Spleen (tissue), 11 donors: ENCODE data around the gene TADA2A. TPM values are rescaled to one million over a fixed set of nuclear protein-coding genes. Genes with fewer than 3 reads are reported as not detected.

Source experiments
- DNase-seq: peaks from one replicate; pipeline ENCODE4 v3.0.0-alpha.2; 2020
- H3K27ac ChIP-seq, 8 donors: fragments of 200-600 bp; sonication (generic) in 7 of 8; 1 replicate in 4 of 8; 2 replicates in 4 of 8; pipeline versions ENCODE4 v1.5.0 to v1.8.0; 2016 to 2021; ENCODE audit warnings: inconsistent platforms in 4 of 8, mild to moderate bottlenecking in 4 of 8, moderate library complexity in 1 of 8
- H3K27me3 ChIP-seq, 7 donors: fragments of 200-600 bp; sonication (generic) in 6 of 7; replicated peaks in 1 of 7; 1 replicate in 4 of 7; 2 replicates in 3 of 7; pipeline versions ENCODE4 v1.5.0 to v1.8.0; 2016 to 2021; ENCODE audit warnings: inconsistent platforms in 3 of 7, mild to moderate bottlenecking in 1 of 7
- H3K36me3 ChIP-seq, 6 donors: fragments of 200-600 bp; sonication (generic) in 5 of 6; 1 replicate in 4 of 6; 2 replicates in 2 of 6; pipeline versions ENCODE4 v1.5.0 to v1.8.0; 2016 to 2021; ENCODE audit warnings: inconsistent platforms in 2 of 6
- H3K4me1 ChIP-seq, 6 donors: fragments of 200-600 bp; sonication (generic) in 5 of 6; 1 replicate in 3 of 6; 2 replicates in 3 of 6; pipeline versions ENCODE4 v1.5.0 to v1.8.0; 2016 to 2021; ENCODE audit warnings: inconsistent platforms in 3 of 6
- H3K4me3 ChIP-seq, 8 donors: fragments of 200-600 bp; sonication (generic) in 7 of 8; 1 replicate in 4 of 8; 2 replicates in 4 of 8; pipeline versions ENCODE4 v1.5.0 to v1.8.0; 2016 to 2021; ENCODE audit warnings: inconsistent platforms in 4 of 8, mild to moderate bottlenecking in 4 of 8, moderate library complexity in 2 of 8
- H3K9me3 ChIP-seq, 8 donors: fragments of 200-600 bp; sonication (generic) in 7 of 8; 1 replicate in 4 of 8; 2 replicates in 4 of 8; pipeline versions ENCODE4 v1.5.0 to v1.8.0; 2016 to 2021; ENCODE audit warnings: inconsistent platforms in 4 of 8
- POLR2A ChIP-seq, 3 donors: fragments of 450-650 bp; IDR thresholded peaks; one replicate each; pipeline ENCODE4 v1.5.1; 2017; ENCODE audit warnings: antibody characterized with exemption in 3 of 3, mild to moderate bottlenecking in 1 of 3
- POLR2AphosphoS5 ChIP-seq, 3 donors: sonication (generic); formaldehyde crosslinking; IDR thresholded peaks; one replicate each; pipeline ENCODE4 v1.5.1; 2017; ENCODE audit warnings: antibody characterized with exemption in 3 of 3
- WGBS, 5 donors: extraction: QIAGEN DNeasy Blood & Tissue Kit in 3 of 5; methylation state at CpG; one replicate each; pipeline versions ENCODE4 v1.1.5 to v1.1.7; 2013 to 2018; 5-methylcytosine and 5-hydroxymethylcytosine counted together
- intact Hi-C: fragments of 100-400 bp; cut with DNase I; formaldehyde crosslinking; loops from one replicate; pipeline ENCODE4 v1.15.0; 2023; ENCODE audit warnings: low total_unique reads
- polyA plus RNA-seq, 3 donors: library from polyadenylated mRNA; stranded (reverse); fragments of 200-250 nt; gene quantifications; one replicate each; pipeline ENCODE4 v1.2.1, GENCODE V29; 2013
- total RNA-seq, 7 donors: library from RNA; depleted of rRNA in 3 of 7; stranded (reverse); fragments of >200 nt in 3 of 7; fragmentation: NEBNext Ultra II Directional in 4 of 7; extraction: Animal tissue kit (Norgen Biotek cat#: 25700) in 4 of 7; gene quantifications; one replicate each; pipeline versions ENCODE4 v1.1.0 to v1.2.1, GENCODE V29; 2016 to 2021
- TF ChIP-seq, protein P1 (sequence below), 11 experiments: fragments of 200-600 bp in 7 of 11; fragments of 450-650 bp in 4 of 11; sonication (generic) in 4 of 11; IDR thresholded peaks in 8 of 11; conservative IDR thresholded peaks in 3 of 11; 1 replicate in 7 of 11; 2 replicates in 4 of 11; pipeline versions ENCODE4 v1.4.0 to v1.8.0; 2016 to 2021; ENCODE audit warnings: antibody characterized with exemption in 11 of 11, inconsistent platforms in 4 of 11, mild to moderate bottlenecking in 1 of 11
- donor health status: healthy with polysubstance abuse.
- donor health status: DM: no; HTN: no; CAD: no; lungs with moderate emphysema.
- donor health status: DM: no; HTN: no; CAD: no.
- donor health status: Bipolar disorder and iron deficiency.
- donor health status: healthy.
- donor health status: DM: no; HTN: no; CAD: no.
- donor health status: DM: yes; HTN: yes; CAD: no.

TADA2A gene
- total and polyA plus RNA-seq, 10 donors, result 7.8 to 31.8 (median 20.6) TPM

DNA sequence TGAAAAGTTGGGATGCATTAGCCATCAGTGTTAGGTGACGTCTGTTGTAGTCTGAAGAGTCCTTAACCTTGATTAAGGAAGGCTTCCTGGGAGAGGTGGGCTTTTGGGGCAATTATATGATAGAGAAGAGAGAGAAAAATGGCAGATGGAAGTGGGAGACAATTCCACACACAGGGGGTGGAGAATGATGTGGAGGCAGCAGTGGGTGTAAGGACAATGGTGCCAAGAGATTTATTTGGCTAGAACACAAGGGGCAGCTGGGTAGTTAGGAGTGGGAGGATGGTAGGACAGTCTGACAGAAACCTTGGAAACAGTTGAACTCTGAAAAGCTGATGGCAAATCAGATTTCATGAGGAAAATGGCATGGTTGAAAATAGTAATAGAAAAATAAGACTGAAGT lies 72.3 kb downstream of the TADA2A start:
- Histone ChIP-seq H3K4me1 (no peaks in the 10 kb centered on the region), H3K27ac (no peak overlapping the region), H3K27me3 (no peaks in the 10 kb centered on the region), H3K36me3 (peaks cover 0 to 68% (median 54%) of the 10 kb centered on the region in 6 donors), H3K4me3 (no peak overlapping the region), H3K9me3 (no peaks in the 10 kb centered on the region)
- TF ChIP-seq POLR2AphosphoS5 (IDR thresholded peaks at IDR 0.05), result no peak
- no peak for TF ChIP-seq POLR2A (IDR thresholded peaks at IDR 0.05)
- TF ChIP-seq, protein P1, sequence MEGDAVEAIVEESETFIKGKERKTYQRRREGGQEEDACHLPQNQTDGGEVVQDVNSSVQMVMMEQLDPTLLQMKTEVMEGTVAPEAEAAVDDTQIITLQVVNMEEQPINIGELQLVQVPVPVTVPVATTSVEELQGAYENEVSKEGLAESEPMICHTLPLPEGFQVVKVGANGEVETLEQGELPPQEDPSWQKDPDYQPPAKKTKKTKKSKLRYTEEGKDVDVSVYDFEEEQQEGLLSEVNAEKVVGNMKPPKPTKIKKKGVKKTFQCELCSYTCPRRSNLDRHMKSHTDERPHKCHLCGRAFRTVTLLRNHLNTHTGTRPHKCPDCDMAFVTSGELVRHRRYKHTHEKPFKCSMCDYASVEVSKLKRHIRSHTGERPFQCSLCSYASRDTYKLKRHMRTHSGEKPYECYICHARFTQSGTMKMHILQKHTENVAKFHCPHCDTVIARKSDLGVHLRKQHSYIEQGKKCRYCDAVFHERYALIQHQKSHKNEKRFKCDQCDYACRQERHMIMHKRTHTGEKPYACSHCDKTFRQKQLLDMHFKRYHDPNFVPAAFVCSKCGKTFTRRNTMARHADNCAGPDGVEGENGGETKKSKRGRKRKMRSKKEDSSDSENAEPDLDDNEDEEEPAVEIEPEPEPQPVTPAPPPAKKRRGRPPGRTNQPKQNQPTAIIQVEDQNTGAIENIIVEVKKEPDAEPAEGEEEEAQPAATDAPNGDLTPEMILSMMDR (IDR thresholded peaks at IDR 0.05 in 8 of 11, conservative IDR thresholded peaks at IDR 0.05 in 3 of 11), result no peak
- 94 to 98% (median 97%) methylated on average over 1 of the region's 1 CpG for WGBS, 5 donors
- intact Hi-C loops, result no loop called here
- DNase-seq, result no peak

DNA sequence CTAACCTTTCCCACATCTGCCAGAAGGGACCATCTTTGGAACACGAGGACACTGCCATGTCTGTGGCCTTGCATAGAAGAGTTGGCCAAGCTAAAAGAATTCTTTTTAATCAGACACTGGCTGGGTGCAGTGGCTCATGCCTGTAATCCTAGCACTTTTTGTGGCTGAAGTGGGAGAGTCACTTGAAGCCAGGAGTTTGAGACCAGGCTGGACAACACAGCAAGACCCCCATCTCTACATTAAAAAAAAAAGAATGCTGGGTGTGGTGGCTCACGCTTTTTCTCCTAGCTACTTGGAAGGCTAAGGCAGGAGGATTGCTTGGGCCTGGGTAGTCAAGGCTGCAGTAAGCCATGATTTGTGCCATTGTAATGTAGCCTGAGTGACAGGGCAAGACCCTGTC lies 73.7 kb downstream of the TADA2A start:
- 93 to 100% (median 97%) methylated on average over 2 of the region's 2 CpGs for WGBS, 5 donors

DNA sequence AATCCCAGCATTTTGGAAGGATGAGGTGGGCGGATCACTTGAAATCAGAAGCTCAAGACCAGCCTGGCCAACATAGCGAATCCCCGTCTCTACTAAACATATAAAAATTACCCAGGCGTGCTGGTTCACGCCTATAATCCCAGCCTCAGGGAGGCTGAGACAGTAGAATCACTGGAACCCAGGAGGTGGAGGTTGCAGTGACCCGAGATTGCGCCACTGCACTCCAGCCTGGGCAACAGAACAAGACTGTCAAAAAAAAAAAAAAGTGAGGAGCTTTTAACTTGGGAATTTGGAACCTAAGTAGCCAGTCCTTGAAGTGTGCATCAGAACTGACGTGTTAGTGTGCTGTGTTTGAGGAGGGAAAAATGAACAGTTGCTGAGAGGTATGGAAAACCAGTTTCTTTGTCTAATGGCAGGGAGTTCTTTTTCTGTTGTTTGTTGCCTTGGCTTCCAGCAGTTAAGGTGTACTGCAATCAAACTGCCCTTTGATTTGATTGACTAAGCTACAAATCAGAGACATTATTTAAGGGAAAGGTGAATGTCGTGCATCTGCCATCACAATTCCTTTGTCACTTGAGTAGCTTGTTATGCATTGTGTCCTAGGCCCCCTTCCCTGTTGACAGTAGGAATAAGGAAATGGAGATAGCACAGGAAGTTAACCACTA lies 74.4 kb downstream of the TADA2A start:
- intact Hi-C loops, result no loop called here

More for the DNA sequence above, 73.7 kb downstream of the TADA2A start:
- H3K4me1 ChIP-seq, result no peaks in the 10 kb centered on the region
- no peaks in the 10 kb centered on the region for H3K27me3 ChIP-seq
- no peaks in the 10 kb centered on the region for H3K9me3 ChIP-seq
- intact Hi-C loops, result no loop called here
- TF ChIP-seq POLR2AphosphoS5 (IDR thresholded peaks at IDR 0.05) (no peak), POLR2A (IDR thresholded peaks at IDR 0.05) (no peak)
- TF ChIP-seq, protein P1 (IDR thresholded peaks at IDR 0.05 in 8 of 11, conservative IDR thresholded peaks at IDR 0.05 in 3 of 11), result no peak
- H3K27ac ChIP-seq, result no peak overlapping the region
- H3K4me3 ChIP-seq, result no peak overlapping the region
- DNase-seq, result no peak
- peaks cover 0 to 54% (median 42%) of the 10 kb centered on the region in 6 donors for H3K36me3 ChIP-seq

More for the DNA sequence above, 74.4 kb downstream of the TADA2A start:
- Histone ChIP-seq H3K27ac (no peak overlapping the region), H3K4me1 (no peaks in the 10 kb centered on the region), H3K27me3 (no peaks in the 10 kb centered on the region), H3K36me3 (peaks cover 0 to 47% (median 35%) of the 10 kb centered on the region in 6 donors), H3K9me3 (no peaks in the 10 kb centered on the region), H3K4me3 (no peak overlapping the region)
- TF ChIP-seq, protein P1 (IDR thresholded peaks at IDR 0.05 in 8 of 11, conservative IDR thresholded peaks at IDR 0.05 in 3 of 11), result no peak
- TF ChIP-seq POLR2AphosphoS5 (IDR thresholded peaks at IDR 0.05) (no peak), POLR2A (IDR thresholded peaks at IDR 0.05) (no peak)
- DNase-seq, result no peak
- WGBS, 5 donors, result 92 to 98% (median 94%) methylated on average over 9 of the region's 9 CpGs
